C4-2B (cell line): Measurements from ENCODE around the gene GRHL3.

Source experiments
- CTCF ChIP-seq: fragments of 450-650 bp; conservative IDR thresholded peaks from 2 replicates; pipeline ENCODE4 v1.5.1; 2017; ENCODE audit warnings: mild to moderate bottlenecking
- ZFX ChIP-seq: fragments of 450-650 bp; IDR thresholded peaks from 2 replicates; pipeline ENCODE4 v1.6.1; 2017

DNA sequence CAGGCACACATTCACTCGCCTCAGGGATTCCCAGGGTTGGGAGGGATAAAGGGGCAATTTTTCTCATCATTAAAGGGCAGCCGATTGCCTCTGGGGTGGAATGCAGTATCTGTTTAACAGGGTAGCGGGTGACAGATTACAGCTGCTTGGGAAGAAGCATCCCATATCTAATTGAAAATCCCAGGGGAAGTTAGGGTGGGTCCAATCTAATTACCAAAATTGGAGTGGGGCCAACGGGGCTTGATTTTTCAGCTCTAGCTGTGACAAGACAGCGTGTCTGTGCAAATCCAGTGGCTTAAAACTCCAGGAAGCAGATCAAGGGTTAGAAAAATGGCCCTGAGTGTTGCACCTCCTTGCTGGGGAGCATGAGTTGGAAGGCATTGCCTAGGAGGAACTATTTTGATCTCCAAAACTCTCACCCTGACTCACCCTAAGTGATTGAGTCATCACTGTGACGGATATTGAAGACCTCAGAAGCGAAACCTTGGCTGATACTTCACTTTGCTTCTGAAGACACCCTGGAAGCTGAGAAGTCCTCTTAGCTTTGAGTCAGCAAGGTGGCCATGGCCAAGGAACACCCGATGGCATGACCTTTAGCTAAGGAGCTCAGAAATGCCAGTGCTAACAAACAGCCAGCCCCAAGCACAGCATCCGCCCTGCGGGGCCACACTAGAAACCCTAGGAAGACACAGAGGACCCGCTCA is 46.0 kb downstream of the GRHL3 start:
- TF ChIP-seq CTCF (no peak), ZFX (no peak)
